ACC112 (cell line): ENCODE measurements around the gene CFAP54.

ENCODE experiments used
- H2AFZ ChIP-seq: fragments of 200-600 bp; sonication (generic); one replicate; pipeline ENCODE4 v1.6.0; 2017; ENCODE audit warnings: antibody characterized with exemption, low read length; ENCODE audit not compliant: unreplicated experiment
- H3K27ac ChIP-seq: fragments of 200-600 bp; sonication (generic); 2 replicates; pipeline ENCODE4 v1.5.1; 2014; ENCODE audit warnings: low read depth, mild to moderate bottlenecking, antibody characterized with exemption, low read length, moderate library complexity
- H3K27me3 ChIP-seq: fragments of 200-600 bp; sonication (generic); 2 replicates; pipeline ENCODE4 v1.6.1; 2014; ENCODE audit warnings: mild to moderate bottlenecking, antibody characterized with exemption, low read length, moderate library complexity, mixed read lengths; ENCODE audit not compliant: insufficient read depth
- H3K36me3 ChIP-seq: fragments of 200-600 bp; sonication (generic); 2 replicates; pipeline ENCODE4 v1.6.1; 2016; ENCODE audit warnings: mild to moderate bottlenecking, antibody characterized with exemption, low read length, moderate library complexity, mixed read lengths; ENCODE audit not compliant: insufficient read depth
- H3K4me1 ChIP-seq: fragments of 200-600 bp; sonication (generic); one replicate; pipeline ENCODE4 v1.6.1; 2016; ENCODE audit warnings: low read length, mixed read lengths; ENCODE audit not compliant: insufficient read depth, unreplicated experiment, control insufficient read depth
- H3K4me3 ChIP-seq: fragments of 200-600 bp; sonication (generic); 2 replicates; pipeline ENCODE4 v1.5.1; 2014; ENCODE audit warnings: mild to moderate bottlenecking, low read depth, low read length
- H3K79me2 ChIP-seq: fragments of 200-600 bp; sonication (generic); one replicate; pipeline ENCODE4 v1.6.0; 2016; ENCODE audit warnings: low read length; ENCODE audit not compliant: control insufficient read depth, unreplicated experiment, insufficient read depth

Gene CFAP54

DNA sequence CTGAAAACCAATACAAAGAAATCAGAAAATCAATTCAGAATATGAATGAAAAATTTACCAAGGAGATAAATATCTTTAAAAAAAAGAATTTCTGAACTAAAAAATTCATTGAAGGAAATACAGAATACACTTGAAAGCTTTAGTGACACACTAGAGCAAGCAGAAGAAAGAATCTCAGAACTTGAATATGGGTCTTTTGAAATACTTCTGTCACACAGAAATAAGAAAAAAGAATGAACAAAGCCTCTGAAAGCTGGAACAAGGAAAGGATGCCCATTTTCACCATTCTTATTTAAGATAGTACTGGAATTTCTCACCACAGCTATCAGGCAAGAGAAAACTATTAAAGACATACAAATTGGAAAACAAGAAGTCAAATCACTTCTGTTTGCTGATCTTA lies 314.6 kb downstream of the CFAP54 start:
- Histone ChIP-seq H3K79me2 (no peaks in the 10 kb centered on the region), H2AFZ (no peak overlapping the region), H3K27ac (no peak overlapping the region), H3K4me3 (no peak overlapping the region), H3K4me1 (no peaks in the 10 kb centered on the region), H3K27me3 (no peaks in the 10 kb centered on the region), H3K36me3 (no peaks in the 10 kb centered on the region)

DNA sequence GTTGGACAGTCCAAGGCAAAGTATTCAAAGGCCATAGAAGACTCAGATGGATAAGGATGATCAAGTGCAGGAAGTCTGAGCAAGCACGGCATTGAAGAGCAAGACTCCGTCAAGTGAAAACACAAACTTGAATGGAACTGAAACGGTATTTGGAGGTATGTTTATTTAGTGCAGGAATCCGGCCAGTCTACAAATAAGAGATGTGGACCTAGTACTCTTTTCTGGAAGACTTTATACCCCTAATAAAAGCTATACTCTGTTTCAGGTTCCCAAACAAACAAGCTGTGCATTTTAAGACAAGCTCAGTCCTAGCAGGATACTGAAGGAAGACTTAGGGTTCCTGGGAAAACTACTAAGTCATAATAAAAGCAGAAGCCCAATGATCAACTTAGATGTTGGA lies 316.9 kb downstream of the CFAP54 start:
- peaks cover 18% of the 10 kb centered on the region for H3K4me1 ChIP-seq
- H3K4me3 ChIP-seq = no peak overlapping the region
- no peaks in the 10 kb centered on the region for H3K27me3 ChIP-seq
- H3K36me3 ChIP-seq = no peaks in the 10 kb centered on the region
- no peaks in the 10 kb centered on the region for H3K79me2 ChIP-seq
- H2AFZ ChIP-seq = no peak overlapping the region
- no peak overlapping the region for H3K27ac ChIP-seq

- peaks cover 25% of the 10 kb centered on the region for H3K4me1 ChIP-seq
- no peaks in the 10 kb centered on the region for H3K79me2 ChIP-seq
- H3K27ac ChIP-seq = no peak overlapping the region
- no peaks in the 10 kb centered on the region for H3K27me3 ChIP-seq
- no peak overlapping the region for H3K4me3 ChIP-seq
- no peak overlapping the region for H2AFZ ChIP-seq
- no peaks in the 10 kb centered on the region for H3K36me3 ChIP-seq
Measured at GRCh38 chr12:96807741-96808140, 318.4 kb downstream of the CFAP54 start.

DNA sequence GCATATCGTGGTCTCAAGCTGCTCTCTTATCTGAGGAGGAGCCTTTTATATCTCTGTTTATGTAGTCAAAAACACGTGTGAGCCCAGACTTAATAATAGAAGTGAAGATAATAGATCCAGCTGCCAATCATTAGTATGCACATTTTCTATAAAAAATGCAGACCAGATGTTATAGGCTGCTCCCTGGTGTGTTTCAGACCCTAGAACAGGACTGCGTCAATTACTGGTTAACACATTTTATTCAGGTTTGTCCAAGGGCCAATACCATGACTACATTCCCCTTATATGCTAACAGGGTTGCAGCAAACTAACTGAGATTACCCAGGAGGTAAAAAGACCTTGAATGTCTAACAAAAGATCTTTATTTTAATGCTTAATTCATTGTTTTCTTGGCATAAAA lies 319.2 kb downstream of the CFAP54 start:
- Histone ChIP-seq H3K27me3 (no peaks in the 10 kb centered on the region), H3K36me3 (no peaks in the 10 kb centered on the region), H3K4me1 (peaks cover 25% of the 10 kb centered on the region), H2AFZ (no peak overlapping the region), H3K79me2 (no peaks in the 10 kb centered on the region), H3K27ac (no peak overlapping the region), H3K4me3 (no peak overlapping the region)

- H3K27me3 ChIP-seq = no peaks in the 10 kb centered on the region
- H3K4me3 ChIP-seq = no peak overlapping the region
- no peak overlapping the region for H3K27ac ChIP-seq
- no peaks in the 10 kb centered on the region for H3K79me2 ChIP-seq
- H3K4me1 ChIP-seq = peaks cover 25% of the 10 kb centered on the region
- H2AFZ ChIP-seq = no peak overlapping the region
- H3K36me3 ChIP-seq = no peaks in the 10 kb centered on the region
Measured at GRCh38 chr12:96809522-96809921, 320.1 kb downstream of the CFAP54 start.

- H3K27ac ChIP-seq = 0 out of 2 replicates have a peak overlapping the region, but pooled peaks have one; percentile 9
- no peak overlapping the region for H3K4me3 ChIP-seq
- H3K4me1 ChIP-seq = peaks cover 25% of the 10 kb centered on the region
- no peaks in the 10 kb centered on the region for H3K79me2 ChIP-seq
- no peaks in the 10 kb centered on the region for H3K36me3 ChIP-seq
- H2AFZ ChIP-seq = no peak overlapping the region
- H3K27me3 ChIP-seq = no peaks in the 10 kb centered on the region
Measured at GRCh38 chr12:96810057-96810456, 320.7 kb downstream of the CFAP54 start.

- H2AFZ ChIP-seq = no peak overlapping the region
- peaks cover 25% of the 10 kb centered on the region for H3K4me1 ChIP-seq
- no peaks in the 10 kb centered on the region for H3K79me2 ChIP-seq
- H3K4me3 ChIP-seq = peak overlapping the region; percentile 24; the same call in 1 of the 2 replicates
- H3K36me3 ChIP-seq = no peaks in the 10 kb centered on the region
- no peaks in the 10 kb centered on the region for H3K27me3 ChIP-seq
- peak overlapping the region; percentile 52 for H3K27ac ChIP-seq
Measured at GRCh38 chr12:96810477-96810876, 321.1 kb downstream of the CFAP54 start.

DNA sequence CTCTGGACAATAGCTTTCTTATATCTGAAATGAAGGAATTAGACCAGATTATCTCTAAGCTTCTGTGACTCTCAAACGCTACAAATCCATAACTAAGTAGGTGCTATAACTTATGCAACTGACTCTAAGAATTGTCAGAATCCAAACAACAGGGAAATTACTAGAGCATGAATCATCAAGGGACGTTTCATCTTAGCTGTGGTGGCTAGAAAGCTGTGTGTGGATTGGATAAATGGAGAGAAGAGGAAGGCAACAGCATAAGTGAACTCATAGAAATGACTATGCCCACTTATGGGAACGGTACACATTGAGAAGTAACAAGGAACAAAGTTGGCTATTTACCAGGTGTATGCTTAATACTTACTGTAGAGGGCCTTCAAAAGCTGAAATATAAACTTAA lies 321.7 kb downstream of the CFAP54 start:
- H3K36me3 ChIP-seq = no peaks in the 10 kb centered on the region
- H3K4me3 ChIP-seq = peak overlapping the region; percentile 24; the same call in 1 of the 2 replicates
- no peaks in the 10 kb centered on the region for H3K27me3 ChIP-seq
- H2AFZ ChIP-seq = no peak overlapping the region
- H3K4me1 ChIP-seq = peaks cover 25% of the 10 kb centered on the region
- H3K79me2 ChIP-seq = no peaks in the 10 kb centered on the region
- peak overlapping the region; percentile 52 for H3K27ac ChIP-seq

- no peak overlapping the region for H3K27ac ChIP-seq
- H3K4me3 ChIP-seq = no peak overlapping the region
Measured at GRCh38 chr12:96812153-96812552, 322.8 kb downstream of the CFAP54 start.

GRCh38 chr12:96814200-96814599 lies 324.8 kb downstream of the CFAP54 start:
- no peak overlapping the region for H3K27ac ChIP-seq
- no peak overlapping the region for H2AFZ ChIP-seq
- H3K4me1 ChIP-seq = peaks cover 25% of the 10 kb centered on the region
- H3K27me3 ChIP-seq = no peaks in the 10 kb centered on the region
- H3K4me3 ChIP-seq = no peak overlapping the region
- no peaks in the 10 kb centered on the region for H3K36me3 ChIP-seq
- no peaks in the 10 kb centered on the region for H3K79me2 ChIP-seq

More at GRCh38 chr12:96812153-96812552, 322.8 kb downstream of the CFAP54 start:
- H3K27me3 ChIP-seq = no peaks in the 10 kb centered on the region
- H3K79me2 ChIP-seq = no peaks in the 10 kb centered on the region
- no peak overlapping the region for H2AFZ ChIP-seq
- H3K36me3 ChIP-seq = no peaks in the 10 kb centered on the region
- peaks cover 25% of the 10 kb centered on the region for H3K4me1 ChIP-seq

DNA sequence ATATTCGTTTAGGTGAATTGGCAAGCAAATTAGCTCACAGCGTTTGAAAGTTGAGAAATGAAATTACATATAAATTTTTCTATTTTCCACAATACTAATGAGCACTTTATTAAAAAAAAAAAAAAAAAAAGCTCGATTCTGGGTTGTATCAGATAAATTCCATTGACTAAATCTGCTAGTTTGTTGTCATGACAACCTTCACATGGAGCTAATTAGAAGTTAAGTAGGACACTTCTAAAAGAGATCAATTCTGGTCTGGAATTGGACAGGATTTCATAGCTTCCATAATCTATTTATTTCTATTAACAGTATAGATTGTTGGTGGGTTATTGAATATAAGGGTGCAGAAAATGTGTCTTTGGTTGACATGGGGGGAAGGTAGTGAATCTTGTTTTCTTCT lies 332.2 kb downstream of the CFAP54 start:
- H3K4me3 ChIP-seq = no peak overlapping the region
- H3K36me3 ChIP-seq = no peaks in the 10 kb centered on the region
- no peaks in the 10 kb centered on the region for H3K79me2 ChIP-seq
- H3K27ac ChIP-seq = no peak overlapping the region
- no peaks in the 10 kb centered on the region for H3K27me3 ChIP-seq
- H2AFZ ChIP-seq = no peak overlapping the region
- no peaks in the 10 kb centered on the region for H3K4me1 ChIP-seq
